Ovary (tissue), 9 donors: ENCODE results near the gene TMEM213. TPM values are rescaled to one million over a fixed set of nuclear protein-coding genes. Genes with fewer than 3 reads are reported as not detected.

Source experiments
- DNase-seq, 5 donors: peaks; one replicate each; pipeline ENCODE4 v3.0.0-alpha.2; 2019 to 2020
- H3K27ac ChIP-seq, 2 donors: fragments of 200-600 bp; one replicate each; pipeline versions ENCODE4 v1.5.1 to v1.8.0; 2019 to 2022
- H3K27me3 ChIP-seq: fragments of 200-600 bp; one replicate; pipeline ENCODE4 v1.8.0; 2022
- H3K36me3 ChIP-seq: fragments of 200-600 bp; sonication (generic); one replicate; pipeline ENCODE4 v1.5.1; 2019
- H3K4me1 ChIP-seq: one replicate; pipeline ENCODE4 v1.8.1; 2013; ENCODE audit warnings: mild to moderate bottlenecking, moderate library complexity; ENCODE audit not compliant: insufficient read depth
- H3K4me3 ChIP-seq: fragments of 200-600 bp; sonication (generic); one replicate; pipeline ENCODE4 v1.5.1; 2017
- H3K9me3 ChIP-seq, 2 donors: fragments of 200-600 bp in 1 of 2; sonication (generic) in 1 of 2; one replicate each; pipeline versions ENCODE4 v1.5.1 to v1.8.1; 2013 to 2019; ENCODE audit warnings: mild to moderate bottlenecking in 1 of 2, moderate library complexity in 1 of 2
- CTCF ChIP-seq, 3 donors: fragments of 450-650 bp in 2 of 3; fragments of 200-600 bp in 1 of 3; IDR thresholded peaks; one replicate each; pipeline versions ENCODE4 v1.5.1 to v1.8.0; 2016 to 2022; ENCODE audit warnings: antibody characterized with exemption in 3 of 3, mild to moderate bottlenecking in 1 of 3
- EP300 ChIP-seq: sonication (generic); formaldehyde crosslinking; IDR thresholded peaks from one replicate; pipeline ENCODE4 v1.6.1; 2017; ENCODE audit warnings: antibody characterized with exemption
- POLR2A ChIP-seq: fragments of 450-650 bp; IDR thresholded peaks from one replicate; pipeline ENCODE4 v1.6.1; 2017; ENCODE audit warnings: antibody characterized with exemption, mild to moderate bottlenecking, moderate library complexity
- WGBS, 3 donors: extraction: QIAGEN DNeasy Blood & Tissue Kit in 1 of 3; methylation state at CpG; one replicate each; pipeline versions ENCODE4 v1.1.5 to v1.1.7; 2013 to 2017; 5-methylcytosine and 5-hydroxymethylcytosine counted together
- intact Hi-C, 4 donors: fragments of 100-400 bp; cut with DNase I; formaldehyde crosslinking; loops; one replicate each; pipeline versions ENCODE4 v1.11.0 to v1.15.1; 2022 to 2023
- polyA plus RNA-seq, 2 donors: library from polyadenylated mRNA; stranded (reverse); fragments of 200-250 nt in 1 of 2; fragments of 350-450 nt in 1 of 2; fragmentation: Illumina TruSeq in 1 of 2; extraction: RNeasy Lipid Tissue Mini Kit (QIAGEN cat#74804) in 1 of 2; gene quantifications; one replicate each; pipeline ENCODE4 v1.2.3, GENCODE V29; 2013 to 2014
- total RNA-seq, 7 donors: library from RNA; depleted of rRNA in 2 of 7; stranded (reverse); fragments of >200 nt in 2 of 7; fragmentation: NEBNext Ultra II Directional in 3 of 7; extraction: Animal tissue kit (Norgen Biotek cat#: 25700) in 3 of 7; gene quantifications; one replicate each; pipeline versions ENCODE4 v1.1.0 to v1.2.4, GENCODE V29; 2016 to 2023
- donor health status: DM: no; HTN: no; CAD: no; lungs with moderate emphysema.
- donor health status: DM: no; HTN: no; CAD: no.
- donor health status: Bipolar disorder and iron deficiency.
- donor health status: DM: yes; HTN: yes; CAD: no.
- donor health status: DM: no; HTN: no; CAD: no.
- donor health status: DM: yes; HTN: yes; CAD: no.

TMEM213 gene
- total and polyA plus RNA-seq, 9 donors: not detected

DNA sequence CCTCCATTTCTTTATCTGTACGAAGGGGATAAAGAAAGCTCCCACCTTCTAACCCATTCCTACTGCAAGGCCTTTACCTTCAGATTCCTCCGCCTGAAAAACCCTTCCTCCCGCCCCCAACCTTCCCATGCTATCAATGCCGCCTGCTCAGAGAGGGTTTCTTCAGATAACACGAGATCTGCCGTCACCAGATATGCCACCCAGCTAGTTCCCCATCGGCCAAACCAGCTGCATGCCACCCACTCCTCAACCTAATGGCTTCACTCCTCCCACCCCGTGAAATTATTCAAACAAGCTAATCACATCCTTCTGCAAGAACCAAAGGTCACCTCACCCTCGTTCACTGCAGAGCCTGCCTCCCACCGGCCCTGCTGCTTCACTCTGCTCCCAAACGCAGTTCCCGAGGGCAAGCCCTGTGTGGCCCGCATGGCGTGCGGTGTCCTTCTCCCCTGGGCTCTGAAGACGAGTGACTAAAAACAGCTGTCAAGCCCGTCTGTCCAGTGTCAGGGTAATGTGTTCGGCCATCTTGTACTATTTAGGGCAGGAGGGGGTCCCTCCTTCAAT lies 46.8 kb upstream of the TMEM213 start:
- TF ChIP-seq EP300 (no peak), POLR2A (no peak), CTCF (IDR thresholded peaks at IDR 0.05) (no peak)
- Histone ChIP-seq H3K36me3 (no peaks in the 10 kb centered on the region), H3K9me3 (no peaks in the 10 kb centered on the region), H3K27me3 (no peaks in the 10 kb centered on the region), H3K4me3 (no peak overlapping the region), H3K27ac (no peak overlapping the region), H3K4me1 (no peaks in the 10 kb centered on the region)
- intact Hi-C loops: no loop called here
- WGBS, 3 donors: 73 to 78% (median 74%) methylated on average over 18 of the region's 18 CpGs
- DNase-seq: no peak

GRCh38 chr7:138752518-138753149 lies 45.2 kb upstream of the TMEM213 start:
- WGBS, 3 donors: 68 to 88% (median 77%) methylated on average over 12 of the region's 12 CpGs
- no peak for DNase-seq

DNA sequence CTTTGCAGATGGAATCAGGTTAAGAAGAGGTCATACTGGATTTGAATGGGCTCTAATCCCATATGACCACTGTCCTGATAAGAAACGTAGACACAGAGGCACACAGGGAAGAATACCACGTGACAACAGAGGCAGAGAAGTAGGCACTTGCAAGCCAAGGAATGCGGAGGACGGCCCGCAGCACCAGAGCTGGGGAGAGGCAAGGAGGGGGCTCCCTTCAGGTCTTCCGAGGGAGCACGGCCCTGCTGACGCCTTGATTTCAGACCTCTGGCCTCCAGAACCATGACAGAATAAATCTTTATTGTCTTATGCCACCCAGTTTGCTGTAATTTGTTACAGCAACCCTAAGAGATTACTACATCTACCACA lies 44.7 kb upstream of the TMEM213 start:
- H3K4me3 ChIP-seq: no peak overlapping the region
- no peaks in the 10 kb centered on the region for H3K27me3 ChIP-seq
- no peak for DNase-seq
- WGBS, 3 donors: 37 to 50% (median 38%) methylated on average over 8 of the region's 8 CpGs
- TF ChIP-seq EP300 (no peak), CTCF (IDR thresholded peaks at IDR 0.05) (no peak), POLR2A (no peak)
- no peaks in the 10 kb centered on the region for H3K36me3 ChIP-seq
- H3K4me1 ChIP-seq: no peaks in the 10 kb centered on the region
- no peak overlapping the region for H3K27ac ChIP-seq
- no peaks in the 10 kb centered on the region for H3K9me3 ChIP-seq
- intact Hi-C loops: no loop called here

More at GRCh38 chr7:138752518-138753149, 45.2 kb upstream of the TMEM213 start:
- no peak overlapping the region for H3K4me3 ChIP-seq
- H3K27me3 ChIP-seq: no peaks in the 10 kb centered on the region
- TF ChIP-seq POLR2A: no peak
- TF ChIP-seq EP300: no peak
- no peak for TF ChIP-seq CTCF (IDR thresholded peaks at IDR 0.05)
- H3K27ac ChIP-seq: no peak overlapping the region
- H3K36me3 ChIP-seq: no peaks in the 10 kb centered on the region
- no peaks in the 10 kb centered on the region for H3K9me3 ChIP-seq
- intact Hi-C loops: no loop called here
- no peaks in the 10 kb centered on the region for H3K4me1 ChIP-seq

DNA sequence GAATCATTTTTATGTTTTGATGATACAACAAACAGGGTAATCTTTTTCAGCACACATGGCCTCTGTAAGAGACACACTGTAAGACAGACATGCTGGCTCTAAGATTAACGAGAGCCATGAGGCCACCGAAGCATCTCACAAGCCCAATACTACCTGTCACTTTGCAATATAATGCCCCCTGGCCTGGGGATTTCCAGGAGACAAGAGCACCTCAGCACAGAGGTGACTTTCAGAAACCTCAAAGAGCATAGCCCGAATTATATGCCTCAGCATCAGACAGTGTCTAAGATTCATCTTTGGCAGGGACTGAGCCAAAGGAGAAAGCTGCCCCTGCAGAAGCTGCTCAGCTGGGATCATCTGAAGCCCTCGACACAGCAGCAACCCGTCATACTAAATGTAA lies 44.2 kb upstream of the TMEM213 start:
- H3K36me3 ChIP-seq: no peaks in the 10 kb centered on the region
- 83 to 93% (median 84%) methylated on average over 5 of the region's 5 CpGs for WGBS, 3 donors
- no peak for TF ChIP-seq EP300
- TF ChIP-seq CTCF (IDR thresholded peaks at IDR 0.05): no peak
- no peak for TF ChIP-seq POLR2A
- no peak overlapping the region for H3K4me3 ChIP-seq
- H3K4me1 ChIP-seq: no peaks in the 10 kb centered on the region
- DNase-seq: no peak
- no peak overlapping the region for H3K27ac ChIP-seq
- no peaks in the 10 kb centered on the region for H3K27me3 ChIP-seq
- no peaks in the 10 kb centered on the region for H3K9me3 ChIP-seq
- intact Hi-C loops: no loop called here
